HL-60 (cell line): ENCODE data around the gene OR2T3.
"Not testable (repeated sequence)": the region's sequence is repeated elsewhere in the genome, so short reads cannot be mapped to it uniquely, and the experiment has no call there.

ENCODE experiments used
- DNase-seq, 2 experiments: peaks; one replicate each; pipeline ENCODE4 v3.0.0-alpha.2; 2010 to 2020; ENCODE audit warnings: low read depth in 1 of 2, low spot score in 1 of 2
- H3K27ac ChIP-seq: fragments of 250-450 bp; sonication (Bioruptor Pico); replicated peaks from 2 replicates; pipeline ENCODE4 v1.5.1; 2020; ENCODE audit warnings: mild to moderate bottlenecking, moderate library complexity
- H3K27me3 ChIP-seq: fragments of 250-450 bp; sonication (Bioruptor Pico); 2 replicates; pipeline ENCODE4 v1.5.1; 2021; ENCODE audit warnings: mild to moderate bottlenecking, moderate library complexity; ENCODE audit not compliant: insufficient read depth, poor library complexity, severe bottlenecking
- H3K4me3 ChIP-seq: replicated peaks from 2 replicates; pipeline ENCODE4 v1.5.1; 2011; ENCODE audit warnings: mild to moderate bottlenecking, control low read depth, low read length; ENCODE audit not compliant: insufficient read depth
- GABPA ChIP-seq: IDR thresholded peaks from 2 replicates; pipeline ENCODE4 v1.6.1; 2012; ENCODE audit warnings: low read depth
- POLR2AphosphoS5 ChIP-seq: IDR thresholded peaks from 2 replicates; pipeline ENCODE4 v1.6.1; 2012; ENCODE audit warnings: low read depth
- SPI1 ChIP-seq: IDR thresholded peaks from 2 replicates; pipeline ENCODE4 v1.6.1; 2012; ENCODE audit warnings: low read depth, mild to moderate bottlenecking, borderline replicate concordance
- TF ChIP-seq, protein P1 (sequence below): IDR thresholded peaks from one replicate; pipeline ENCODE4 v1.5.1; 2011; ENCODE audit warnings: low read length, control low read depth, inconsistent platforms; ENCODE audit not compliant: insufficient read depth
- TF ChIP-seq, protein P2 (sequence below): IDR thresholded peaks from 2 replicates; pipeline ENCODE4 v1.6.1; 2012; ENCODE audit warnings: low read depth; ENCODE audit not compliant: insufficient replicate concordance

OR2T3 gene

DNA sequence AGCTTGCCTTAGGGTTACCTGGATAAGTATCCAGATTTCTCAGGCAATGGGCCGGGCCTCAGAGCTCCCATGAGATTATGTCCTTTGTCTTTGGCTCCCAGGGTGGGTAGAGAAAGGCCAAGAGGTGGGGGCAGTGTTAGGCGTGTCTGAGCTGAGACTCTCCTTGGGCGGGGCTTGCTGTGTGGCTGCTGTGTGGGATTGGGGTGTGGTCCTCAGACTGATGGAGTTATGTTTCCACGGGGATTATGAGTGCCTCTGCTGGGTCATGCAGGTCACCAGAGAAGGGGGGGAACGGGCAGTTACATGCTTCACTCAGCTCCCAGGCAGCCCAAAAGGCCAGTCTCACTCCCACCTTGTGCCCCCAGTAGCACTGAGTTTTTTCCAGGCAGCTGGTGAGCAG, 23.5 kb downstream of the OR2T3 start:
- H3K27ac ChIP-seq, H3K4me3 ChIP-seq, DNase-seq, H3K27me3 ChIP-seq: not testable (repeated sequence)

DNA sequence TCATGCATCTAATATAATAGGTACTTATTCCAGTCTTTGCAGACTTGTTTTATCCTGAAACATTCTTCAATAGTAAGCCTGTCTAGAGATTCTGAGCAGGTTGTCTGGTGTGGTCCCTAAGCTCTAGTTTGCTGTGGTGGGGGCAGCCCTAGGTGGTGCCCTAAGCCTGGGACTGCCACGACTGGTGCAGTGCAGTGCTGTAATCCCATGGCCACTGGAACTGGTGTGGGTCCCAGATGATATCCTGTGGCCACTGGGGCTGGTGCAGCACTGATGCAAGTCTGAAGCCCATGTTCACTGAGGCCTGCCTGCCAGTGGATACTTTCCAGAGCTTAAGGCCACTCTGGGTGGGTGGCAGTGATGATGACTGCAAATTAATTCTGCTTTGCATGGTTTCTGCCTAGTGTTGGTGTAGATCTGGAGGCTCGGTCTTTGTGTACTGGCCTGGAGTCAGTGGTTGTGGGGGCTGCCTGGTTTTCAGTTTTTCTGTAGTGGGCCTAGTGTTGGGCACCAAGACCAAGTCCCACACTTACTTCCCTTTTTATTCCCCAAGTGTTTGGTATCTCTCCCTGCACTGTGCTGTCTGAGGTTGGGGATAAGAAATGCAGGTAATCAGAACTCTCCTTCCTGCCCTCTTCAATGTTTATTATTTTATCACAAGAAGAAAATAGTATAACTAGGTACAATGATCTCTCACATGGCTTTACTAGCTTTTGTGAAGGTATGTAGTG, 27.3 kb downstream of the OR2T3 start:
- DNase-seq, H3K27me3 ChIP-seq, H3K4me3 ChIP-seq: not testable (repeated sequence)

DNA sequence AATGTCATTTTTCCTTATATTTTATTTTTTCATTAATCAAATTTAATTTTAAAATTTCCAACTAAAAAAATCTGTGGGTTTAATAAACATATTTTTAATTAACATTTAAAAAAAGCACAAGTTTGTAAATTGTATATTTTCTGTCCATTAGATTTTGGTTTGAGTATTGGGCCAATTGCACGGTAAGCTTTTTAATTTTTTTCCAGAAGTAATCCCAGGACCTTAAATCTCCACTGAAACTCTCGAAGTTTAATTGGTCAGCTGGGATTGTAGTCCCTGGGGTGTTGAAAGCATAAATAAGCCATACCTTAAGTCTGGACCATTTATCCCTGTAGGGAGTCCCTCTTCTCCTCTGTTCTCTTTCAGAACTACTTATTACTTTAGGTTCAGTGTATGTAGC, 34.6 kb downstream of the OR2T3 start, which contains the start of gene OR2G6:
Gene OR2G6, plus strand, starts transcription at position 301 of the 400 bp plus-strand sequence. CDS start 13,574 bp downstream, outside the sequence.
- H3K27ac ChIP-seq, H3K4me3 ChIP-seq, DNase-seq: not testable (repeated sequence)

More for the DNA sequence above, 27.3 kb downstream of the OR2T3 start:
- H3K27ac ChIP-seq = not testable (repeated sequence)

DNA sequence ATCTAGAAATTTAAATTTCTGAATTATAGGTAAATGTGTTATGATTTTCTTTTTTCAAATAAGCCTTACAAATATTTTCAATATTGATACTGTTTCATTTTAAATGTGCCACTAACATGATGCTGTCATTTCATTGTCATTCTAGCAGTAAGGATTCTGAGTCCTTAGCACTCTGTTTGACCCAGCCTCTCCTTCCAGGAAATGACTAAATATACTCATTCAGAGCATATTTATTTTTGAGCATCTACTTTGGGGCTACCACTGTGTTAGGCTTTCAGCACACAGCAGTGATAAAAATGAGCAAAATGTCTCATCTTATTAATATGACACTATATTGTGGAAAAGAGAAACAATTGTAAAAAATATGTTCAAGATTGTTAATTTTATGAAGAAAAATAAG, 37.1 kb downstream of the OR2T3 start:
- DNase-seq, H3K27me3 ChIP-seq, H3K27ac ChIP-seq, H3K4me3 ChIP-seq: not testable (repeated sequence)

More for the DNA sequence above, 34.6 kb downstream of the OR2T3 start, which contains the start of gene OR2G6:
- not testable (repeated sequence) for H3K27me3 ChIP-seq

DNA sequence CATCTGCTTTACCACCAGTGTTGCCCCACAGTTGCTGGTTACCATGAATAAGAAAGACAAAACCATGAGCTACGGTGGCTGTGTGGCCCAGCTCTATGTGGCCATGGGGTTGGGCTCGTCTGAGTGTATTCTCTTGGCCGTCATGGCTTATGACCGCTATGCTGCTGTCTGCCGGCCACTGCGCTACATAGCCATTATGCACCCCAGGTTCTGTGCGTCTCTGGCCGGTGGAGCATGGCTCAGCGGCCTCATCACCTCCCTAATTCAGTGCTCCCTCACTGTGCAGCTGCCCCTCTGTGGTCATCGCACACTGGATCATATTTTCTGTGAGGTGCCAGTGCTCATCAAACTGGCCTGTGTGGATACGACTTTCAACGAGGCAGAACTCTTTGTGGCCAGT, 48.7 kb downstream of the OR2T3 start:
- H3K27ac ChIP-seq = no peak overlapping the region
- TF ChIP-seq, protein P1, sequence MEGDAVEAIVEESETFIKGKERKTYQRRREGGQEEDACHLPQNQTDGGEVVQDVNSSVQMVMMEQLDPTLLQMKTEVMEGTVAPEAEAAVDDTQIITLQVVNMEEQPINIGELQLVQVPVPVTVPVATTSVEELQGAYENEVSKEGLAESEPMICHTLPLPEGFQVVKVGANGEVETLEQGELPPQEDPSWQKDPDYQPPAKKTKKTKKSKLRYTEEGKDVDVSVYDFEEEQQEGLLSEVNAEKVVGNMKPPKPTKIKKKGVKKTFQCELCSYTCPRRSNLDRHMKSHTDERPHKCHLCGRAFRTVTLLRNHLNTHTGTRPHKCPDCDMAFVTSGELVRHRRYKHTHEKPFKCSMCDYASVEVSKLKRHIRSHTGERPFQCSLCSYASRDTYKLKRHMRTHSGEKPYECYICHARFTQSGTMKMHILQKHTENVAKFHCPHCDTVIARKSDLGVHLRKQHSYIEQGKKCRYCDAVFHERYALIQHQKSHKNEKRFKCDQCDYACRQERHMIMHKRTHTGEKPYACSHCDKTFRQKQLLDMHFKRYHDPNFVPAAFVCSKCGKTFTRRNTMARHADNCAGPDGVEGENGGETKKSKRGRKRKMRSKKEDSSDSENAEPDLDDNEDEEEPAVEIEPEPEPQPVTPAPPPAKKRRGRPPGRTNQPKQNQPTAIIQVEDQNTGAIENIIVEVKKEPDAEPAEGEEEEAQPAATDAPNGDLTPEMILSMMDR = no peak
- TF ChIP-seq, protein P2, sequence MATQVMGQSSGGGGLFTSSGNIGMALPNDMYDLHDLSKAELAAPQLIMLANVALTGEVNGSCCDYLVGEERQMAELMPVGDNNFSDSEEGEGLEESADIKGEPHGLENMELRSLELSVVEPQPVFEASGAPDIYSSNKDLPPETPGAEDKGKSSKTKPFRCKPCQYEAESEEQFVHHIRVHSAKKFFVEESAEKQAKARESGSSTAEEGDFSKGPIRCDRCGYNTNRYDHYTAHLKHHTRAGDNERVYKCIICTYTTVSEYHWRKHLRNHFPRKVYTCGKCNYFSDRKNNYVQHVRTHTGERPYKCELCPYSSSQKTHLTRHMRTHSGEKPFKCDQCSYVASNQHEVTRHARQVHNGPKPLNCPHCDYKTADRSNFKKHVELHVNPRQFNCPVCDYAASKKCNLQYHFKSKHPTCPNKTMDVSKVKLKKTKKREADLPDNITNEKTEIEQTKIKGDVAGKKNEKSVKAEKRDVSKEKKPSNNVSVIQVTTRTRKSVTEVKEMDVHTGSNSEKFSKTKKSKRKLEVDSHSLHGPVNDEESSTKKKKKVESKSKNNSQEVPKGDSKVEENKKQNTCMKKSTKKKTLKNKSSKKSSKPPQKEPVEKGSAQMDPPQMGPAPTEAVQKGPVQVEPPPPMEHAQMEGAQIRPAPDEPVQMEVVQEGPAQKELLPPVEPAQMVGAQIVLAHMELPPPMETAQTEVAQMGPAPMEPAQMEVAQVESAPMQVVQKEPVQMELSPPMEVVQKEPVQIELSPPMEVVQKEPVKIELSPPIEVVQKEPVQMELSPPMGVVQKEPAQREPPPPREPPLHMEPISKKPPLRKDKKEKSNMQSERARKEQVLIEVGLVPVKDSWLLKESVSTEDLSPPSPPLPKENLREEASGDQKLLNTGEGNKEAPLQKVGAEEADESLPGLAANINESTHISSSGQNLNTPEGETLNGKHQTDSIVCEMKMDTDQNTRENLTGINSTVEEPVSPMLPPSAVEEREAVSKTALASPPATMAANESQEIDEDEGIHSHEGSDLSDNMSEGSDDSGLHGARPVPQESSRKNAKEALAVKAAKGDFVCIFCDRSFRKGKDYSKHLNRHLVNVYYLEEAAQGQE = no peak
- TF ChIP-seq POLR2AphosphoS5 (no peak), GABPA (no peak), SPI1 (no peak)
- H3K4me3 ChIP-seq = no peak overlapping the region
- no peaks in the 10 kb centered on the region for H3K27me3 ChIP-seq
- no peak for DNase-seq
